Astrocyte of the spinal cord (primary cell): ENCODE measurements around the gene MXD1.

Experiments used
- DNase-seq: peaks from one replicate; pipeline ENCODE4 v3.0.0; 2011; ENCODE audit warnings: low read depth, low spot score
- H3K4me3 ChIP-seq: 2 replicates; pipeline ENCODE4 v1.5.1; 2011; ENCODE audit warnings: low read depth, mild to moderate bottlenecking, low read length, moderate library complexity
- CTCF ChIP-seq: IDR thresholded peaks from 2 replicates; pipeline ENCODE4 v1.5.1; 2012; ENCODE audit warnings: low read depth, mild to moderate bottlenecking, low read length, inconsistent platforms
- in situ Hi-C: cut with HindIII; loops from 2 replicates; pipeline ENCODE4 v1.10.0; 2017; ENCODE audit warnings: low sequenced_read_pairs

MXD1 gene

GRCh38 chr2:69933839-69934613 is 19.1 kb downstream of the MXD1 start:
- TF ChIP-seq CTCF, result no peak
- in situ Hi-C loops, result no loop called here
- DNase-seq, result peak; percentile 84
- no peak overlapping the region for H3K4me3 ChIP-seq

DNA sequence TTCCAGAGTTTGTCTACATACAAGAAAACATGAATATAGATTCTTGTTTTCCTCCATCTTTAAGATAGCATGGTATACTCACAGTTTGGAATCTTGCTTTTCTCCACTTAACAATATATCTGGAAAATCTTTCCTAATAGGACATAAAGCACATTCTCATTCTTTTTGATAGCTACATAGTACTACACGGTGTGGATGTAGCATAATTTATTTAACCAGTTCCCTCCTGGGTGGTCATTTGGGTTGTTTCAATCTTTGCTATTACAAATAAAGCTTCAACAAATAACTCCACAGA is 19.7 kb downstream of the MXD1 start:
- in situ Hi-C loops, result no loop called here
- TF ChIP-seq CTCF, result no peak

DNA sequence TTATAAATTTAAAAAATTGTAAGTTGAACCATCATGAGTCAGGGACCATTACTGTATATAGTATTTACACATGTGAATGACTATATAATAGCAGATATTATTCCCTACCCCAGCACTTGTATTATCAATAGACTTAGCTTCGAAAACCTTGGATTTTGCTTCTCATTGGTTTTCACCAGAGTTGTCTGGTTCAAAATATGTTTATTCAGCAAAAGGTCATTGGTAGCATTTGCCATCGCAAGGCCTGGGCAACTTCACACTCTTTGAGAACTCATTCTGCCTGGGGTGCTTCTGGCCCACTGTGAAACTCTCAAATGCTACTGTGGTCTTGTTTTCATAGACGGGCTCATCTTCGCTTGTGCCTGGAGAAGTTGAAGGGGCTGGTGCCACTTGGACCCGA is 20.1 kb downstream of the MXD1 start:
- in situ Hi-C loops, result no loop called here
- no peak for TF ChIP-seq CTCF
- DNase-seq, result no peak
- no peak overlapping the region for H3K4me3 ChIP-seq

More for the DNA sequence above, 19.7 kb downstream of the MXD1 start:
- DNase-seq, result no peak
- no peak overlapping the region for H3K4me3 ChIP-seq

- DNase-seq, result no peak
- no peak overlapping the region for H3K4me3 ChIP-seq
- no peak for TF ChIP-seq CTCF
- in situ Hi-C loops, result no loop called here
These were observed 22.0 kb downstream of the MXD1 start for GRCh38 chr2:69936906-69937305.

DNA sequence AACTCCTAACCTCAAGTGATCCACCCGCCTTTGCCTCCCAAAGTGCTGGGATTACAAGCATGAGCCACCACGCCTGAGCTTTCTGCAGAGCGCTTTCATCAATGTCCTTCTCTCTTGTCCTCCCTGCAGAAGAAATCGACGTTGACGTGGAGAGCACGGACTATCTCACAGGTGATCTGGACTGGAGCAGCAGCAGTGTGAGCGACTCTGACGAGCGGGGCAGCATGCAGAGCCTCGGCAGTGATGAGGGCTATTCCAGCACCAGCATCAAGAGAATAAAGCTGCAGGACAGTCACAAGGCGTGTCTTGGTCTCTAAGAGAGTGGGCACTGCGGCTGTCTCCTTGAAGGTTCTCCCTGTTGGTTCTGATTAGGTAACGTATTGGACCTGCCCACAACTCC is 23.1 kb downstream of the MXD1 start:
- no peak for TF ChIP-seq CTCF
- no peak for DNase-seq
- in situ Hi-C loops, result no loop called here
- H3K4me3 ChIP-seq, result no peak overlapping the region

- no peak for TF ChIP-seq CTCF
- no peak overlapping the region for H3K4me3 ChIP-seq
- DNase-seq, result no peak
- in situ Hi-C loops, result no loop called here
These were observed 24.8 kb downstream of the MXD1 start for GRCh38 chr2:69939722-69940121.
